Glutamatergic neuron (in vitro differentiated cells): ENCODE measurements around the gene LRRC51. TPM values are rescaled to one million over a fixed set of nuclear protein-coding genes. Genes with fewer than 3 reads are reported as not detected.
A peak's percentile ranks its signal among the peaks of the same experiment; 100 is the strongest.

Experiments used
- DNase-seq: peaks from one replicate; pipeline ENCODE4 v3.0.0; 2022
- H3K27ac Mint-ChIP-seq: one replicate; pipeline ENCODE4 v1.8.0; 2020; ENCODE audit warnings: mild to moderate bottlenecking, mixed read lengths, inconsistent platforms; ENCODE audit not compliant: unreplicated experiment
- H3K27me3 Mint-ChIP-seq: one replicate; pipeline ENCODE4 v1.8.0; 2020; ENCODE audit warnings: mild to moderate bottlenecking, moderate library complexity, mixed read lengths, inconsistent platforms; ENCODE audit not compliant: unreplicated experiment
- H3K36me3 Mint-ChIP-seq: one replicate; pipeline ENCODE4 v1.8.0; 2020; ENCODE audit warnings: mild to moderate bottlenecking, mixed read lengths, inconsistent platforms; ENCODE audit not compliant: unreplicated experiment
- H3K4me1 Mint-ChIP-seq: one replicate; pipeline ENCODE4 v1.8.0; 2020; ENCODE audit warnings: mild to moderate bottlenecking, low read depth, mixed read lengths, inconsistent platforms; ENCODE audit not compliant: unreplicated experiment
- H3K4me3 Mint-ChIP-seq: one replicate; pipeline ENCODE4 v1.8.0; 2020; ENCODE audit warnings: mild to moderate bottlenecking, mixed read lengths, inconsistent platforms; ENCODE audit not compliant: unreplicated experiment
- H3K9me3 Mint-ChIP-seq: one replicate; pipeline ENCODE4 v1.8.0; 2020; ENCODE audit warnings: mild to moderate bottlenecking, moderate library complexity, mixed read lengths, inconsistent platforms; ENCODE audit not compliant: unreplicated experiment
- CTCF ChIP-seq: fragments of 200-600 bp; sonication (generic); IDR thresholded peaks from one replicate; pipeline ENCODE4 v1.5.0; 2021; ENCODE audit not compliant: partially characterized antibody, unreplicated experiment
- total RNA-seq: library from RNA; stranded (reverse); fragmentation: NEBNext Ultra II Directional; extraction: Animal tissue kit (Norgen Biotek cat#: 25700); gene quantifications from one replicate; pipeline ENCODE4 v1.2.1, GENCODE V29; 2021; ENCODE audit not compliant: unreplicated experiment

The LRRC51 gene
- total RNA-seq, 1 donor from 2014 or later = 8.3 TPM

- H3K27me3 Mint-ChIP-seq = peaks cover 2% of the 10 kb centered on the region
- H3K4me1 Mint-ChIP-seq = peaks cover 18% of the 10 kb centered on the region
- no peak for TF ChIP-seq CTCF
- H3K9me3 Mint-ChIP-seq = peaks cover 3% of the 10 kb centered on the region
- no peak overlapping the region for H3K4me3 Mint-ChIP-seq
- DNase-seq = no peak
- H3K27ac Mint-ChIP-seq = no peak overlapping the region
- no peaks in the 10 kb centered on the region for H3K36me3 Mint-ChIP-seq
Measured at GRCh38 chr11:72042064-72042745, 38.4 kb upstream of the LRRC51 start.

GRCh38 chr11:72045849-72046248 is 34.8 kb upstream of the LRRC51 start:
- Mint-ChIP-seq H3K36me3 (no peaks in the 10 kb centered on the region), H3K4me1 (peaks cover 11% of the 10 kb centered on the region), H3K9me3 (peaks cover 3% of the 10 kb centered on the region), H3K27me3 (peaks cover 2% of the 10 kb centered on the region), H3K27ac (no peak overlapping the region), H3K4me3 (no peak overlapping the region)
- TF ChIP-seq CTCF = no peak
- no peak for DNase-seq

- no peak overlapping the region for H3K4me3 Mint-ChIP-seq
- no peak for DNase-seq
- no peak for TF ChIP-seq CTCF
- H3K9me3 Mint-ChIP-seq = no peaks in the 10 kb centered on the region
- no peaks in the 10 kb centered on the region for H3K4me1 Mint-ChIP-seq
- H3K36me3 Mint-ChIP-seq = no peaks in the 10 kb centered on the region
- H3K27ac Mint-ChIP-seq = peak overlapping the region; percentile 26
- H3K27me3 Mint-ChIP-seq = peaks cover 2% of the 10 kb centered on the region
Measured at GRCh38 chr11:72048766-72049460, 31.7 kb upstream of the LRRC51 start.

- no peaks in the 10 kb centered on the region for H3K4me1 Mint-ChIP-seq
- peak overlapping the region; percentile 70 for H3K27ac Mint-ChIP-seq
- H3K36me3 Mint-ChIP-seq = no peaks in the 10 kb centered on the region
- no peaks in the 10 kb centered on the region for H3K9me3 Mint-ChIP-seq
- H3K4me3 Mint-ChIP-seq = no peak overlapping the region
- no peak for DNase-seq
- TF ChIP-seq CTCF = no peak
- H3K27me3 Mint-ChIP-seq = no peaks in the 10 kb centered on the region
Measured at GRCh38 chr11:72058416-72059034, 22.1 kb upstream of the LRRC51 start.
